ENCODE data around the gene SZT2. TPM values are rescaled to one million over a fixed set of nuclear protein-coding genes. Genes with fewer than 3 reads are reported as not detected.

Gene SZT2
- total RNA-seq, 2 donors from 2014 or later: 17.5 to 22.8 TPM

- no peak for DNase-seq (ENCODE audit: low spot score)
Observed at GRCh38 chr1:43438576-43438952, 48.9 kb downstream of the SZT2 start.

GRCh38 chr1:43438953-43439581 is 49.4 kb downstream of the SZT2 start:
- no peak for TF ChIP-seq CTCF (IDR thresholded peaks at IDR 0.05)
- Histone ChIP-seq H3K9me3 (no peaks in the 10 kb centered on the region), H3K27me3 (no peaks in the 10 kb centered on the region), H3K27ac (no peak overlapping the region), H3K4me1 (peaks cover 0 to 13% of the 10 kb centered on the region in 2 donors), H3K4me3 (no peak overlapping the region), H3K36me3 (peaks cover 69% of the 10 kb centered on the region)
- DNase-seq (ENCODE audit: low spot score): no peak

More at GRCh38 chr1:43438576-43438952, 48.9 kb downstream of the SZT2 start:
- Histone ChIP-seq H3K4me1 (peaks cover 0 to 13% of the 10 kb centered on the region in 2 donors), H3K36me3 (peaks cover 69% of the 10 kb centered on the region), H3K27me3 (no peaks in the 10 kb centered on the region), H3K9me3 (no peaks in the 10 kb centered on the region), H3K4me3 (no peak overlapping the region), H3K27ac (no peak overlapping the region)
- TF ChIP-seq CTCF (IDR thresholded peaks at IDR 0.05): no peak

GRCh38 chr1:43439781-43440180 is 50.1 kb downstream of the SZT2 start:
- TF ChIP-seq CTCF (IDR thresholded peaks at IDR 0.05): no peak
- Histone ChIP-seq H3K4me3 (no peak overlapping the region), H3K27me3 (no peaks in the 10 kb centered on the region), H3K9me3 (no peaks in the 10 kb centered on the region), H3K4me1 (peaks cover 0 to 13% of the 10 kb centered on the region in 2 donors), H3K36me3 (peaks cover 69% of the 10 kb centered on the region), H3K27ac (no peak overlapping the region)
- no peak for DNase-seq (ENCODE audit: low spot score)

GRCh38 chr1:43440358-43440757 is 50.7 kb downstream of the SZT2 start:
- Histone ChIP-seq H3K27ac (no peak overlapping the region), H3K36me3 (peaks cover 71% of the 10 kb centered on the region), H3K4me1 (peaks cover 0 to 8% of the 10 kb centered on the region in 2 donors), H3K9me3 (no peaks in the 10 kb centered on the region), H3K27me3 (no peaks in the 10 kb centered on the region), H3K4me3 (no peak overlapping the region)
- no peak for TF ChIP-seq CTCF (IDR thresholded peaks at IDR 0.05)
- no peak for DNase-seq (ENCODE audit: low spot score)

DNA sequence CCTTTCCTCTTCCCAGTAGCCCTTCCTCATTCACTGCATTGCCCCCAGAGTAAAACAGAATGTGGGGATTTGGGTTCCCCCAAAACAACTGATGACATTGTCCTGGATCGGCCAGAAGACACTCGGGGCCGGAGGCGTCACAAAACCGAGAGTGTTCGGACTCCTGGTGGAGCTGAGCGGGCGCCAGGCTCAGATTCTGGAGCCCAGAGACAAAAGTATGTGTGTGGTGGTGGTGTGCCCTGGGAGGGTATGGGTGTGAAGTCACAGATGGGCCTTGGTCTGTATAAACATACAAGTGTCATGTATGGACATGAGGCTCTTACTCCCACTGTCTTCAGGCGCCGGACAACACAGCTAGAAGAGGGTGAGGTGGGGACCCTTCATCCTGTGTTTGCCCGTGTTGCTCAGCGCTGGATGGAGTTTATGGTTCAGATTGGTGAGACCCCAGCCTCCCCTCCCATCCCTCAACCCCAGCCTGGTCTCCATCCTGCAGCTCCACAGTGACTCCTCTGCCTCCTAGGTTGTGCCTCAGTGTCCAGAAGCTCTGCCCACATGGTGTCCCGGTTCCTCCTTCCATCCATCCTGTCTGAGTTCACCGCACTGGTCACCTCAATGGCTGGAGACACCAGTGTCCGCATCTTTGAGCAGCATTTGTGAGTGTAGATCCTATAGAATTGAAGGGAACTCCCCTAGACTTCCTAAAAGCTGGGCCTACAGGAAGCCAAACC is 51.6 kb downstream of the SZT2 start:
- no peak overlapping the region for H3K27ac ChIP-seq
- TF ChIP-seq CTCF (IDR thresholded peaks at IDR 0.05): no peak
- DNase-seq (ENCODE audit: low spot score): no peak
- H3K27me3 ChIP-seq: no peaks in the 10 kb centered on the region
- H3K36me3 ChIP-seq: peaks cover 81% of the 10 kb centered on the region
- no peak overlapping the region for H3K4me3 ChIP-seq
- H3K4me1 ChIP-seq: no peaks in the 10 kb centered on the region
- H3K9me3 ChIP-seq: no peaks in the 10 kb centered on the region
